Putamen (tissue), 1 donor: ENCODE results near the gene TNPO3.
"Not testable (repeated sequence)": the region's sequence is repeated elsewhere in the genome, so short reads cannot be mapped to it uniquely, and the experiment has no call there.

Experiments
- DNase-seq: peaks from one replicate; pipeline ENCODE4 v3.0.0-alpha.2; 2016; ENCODE audit warnings: low spot score

The TNPO3 gene

GRCh38 chr7:128921866-128922440 is 133.0 kb downstream of the TNPO3 start:
- no peak for DNase-seq

- no peak for DNase-seq
Observed at GRCh38 chr7:128920913-128921582, 133.9 kb downstream of the TNPO3 start.

GRCh38 chr7:128919881-128920799 is 134.8 kb downstream of the TNPO3 start:
- no peak for DNase-seq

GRCh38 chr7:128919241-128919640 is 135.7 kb downstream of the TNPO3 start:
- DNase-seq: no peak

GRCh38 chr7:128918016-128918665 is 136.8 kb downstream of the TNPO3 start:
- DNase-seq: no peak

- DNase-seq: no peak
Observed at GRCh38 chr7:128917122-128917521, 137.8 kb downstream of the TNPO3 start.

GRCh38 chr7:128916643-128916915 is 138.3 kb downstream of the TNPO3 start:
- DNase-seq: no peak

- no peak for DNase-seq
Observed at GRCh38 chr7:128915841-128916642, 138.9 kb downstream of the TNPO3 start.

- no peak for DNase-seq
Observed at GRCh38 chr7:128915271-128915819, 139.6 kb downstream of the TNPO3 start.

- DNase-seq: no peak
Observed at GRCh38 chr7:128914566-128915151, 140.3 kb downstream of the TNPO3 start.

GRCh38 chr7:128913870-128914565 is 140.9 kb downstream of the TNPO3 start:
- DNase-seq: no peak

GRCh38 chr7:128912709-128913495 is 142.0 kb downstream of the TNPO3 start:
- not testable (repeated sequence) for DNase-seq

- DNase-seq: no peak
Observed at GRCh38 chr7:128912281-128912680, 142.6 kb downstream of the TNPO3 start.

GRCh38 chr7:128911423-128912031 is 143.4 kb downstream of the TNPO3 start:
- DNase-seq: no peak

- no peak for DNase-seq
Observed at GRCh38 chr7:128910569-128910945, 144.4 kb downstream of the TNPO3 start, which contains the start of gene KCP. Gene KCP, minus strand, starts transcription at chr7:128910709. Its CDS starts 33 bp downstream, at chr7:128910676.

GRCh38 chr7:128909625-128910568 is 145.0 kb downstream of the TNPO3 start:
- no peak for DNase-seq

- DNase-seq: no peak
Observed at GRCh38 chr7:128908750-128909624, 145.9 kb downstream of the TNPO3 start.
